Measurements from ENCODE around the gene WDR62.

DNA sequence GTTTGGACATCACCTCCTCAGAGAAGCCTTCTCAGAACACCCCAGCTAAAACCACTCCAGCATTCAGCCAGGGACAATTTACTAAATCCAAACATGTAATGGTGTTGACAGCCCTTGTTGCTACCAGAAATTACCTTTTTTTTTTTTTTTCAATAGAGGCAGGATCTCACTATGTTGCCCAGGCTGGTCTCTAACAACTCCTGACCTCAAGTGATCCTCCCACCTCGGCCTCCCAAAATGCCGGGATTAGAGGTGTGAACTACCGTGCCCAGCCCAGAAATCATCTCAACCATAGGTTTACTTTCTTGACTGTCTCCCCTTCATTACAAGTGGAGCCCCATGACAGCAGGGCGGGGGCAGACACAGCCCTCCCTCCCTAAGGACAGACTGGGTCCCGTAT is 31.3 kb upstream of the WDR62 start:
- TF ChIP-seq, protein P1, sequence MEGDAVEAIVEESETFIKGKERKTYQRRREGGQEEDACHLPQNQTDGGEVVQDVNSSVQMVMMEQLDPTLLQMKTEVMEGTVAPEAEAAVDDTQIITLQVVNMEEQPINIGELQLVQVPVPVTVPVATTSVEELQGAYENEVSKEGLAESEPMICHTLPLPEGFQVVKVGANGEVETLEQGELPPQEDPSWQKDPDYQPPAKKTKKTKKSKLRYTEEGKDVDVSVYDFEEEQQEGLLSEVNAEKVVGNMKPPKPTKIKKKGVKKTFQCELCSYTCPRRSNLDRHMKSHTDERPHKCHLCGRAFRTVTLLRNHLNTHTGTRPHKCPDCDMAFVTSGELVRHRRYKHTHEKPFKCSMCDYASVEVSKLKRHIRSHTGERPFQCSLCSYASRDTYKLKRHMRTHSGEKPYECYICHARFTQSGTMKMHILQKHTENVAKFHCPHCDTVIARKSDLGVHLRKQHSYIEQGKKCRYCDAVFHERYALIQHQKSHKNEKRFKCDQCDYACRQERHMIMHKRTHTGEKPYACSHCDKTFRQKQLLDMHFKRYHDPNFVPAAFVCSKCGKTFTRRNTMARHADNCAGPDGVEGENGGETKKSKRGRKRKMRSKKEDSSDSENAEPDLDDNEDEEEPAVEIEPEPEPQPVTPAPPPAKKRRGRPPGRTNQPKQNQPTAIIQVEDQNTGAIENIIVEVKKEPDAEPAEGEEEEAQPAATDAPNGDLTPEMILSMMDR (IDR thresholded peaks at IDR 0.05) = no peak
- no peak for TF ChIP-seq EP300 (IDR thresholded peaks at IDR 0.05)

All from ovary (tissue), 3 donors.